ENCODE data around the gene KIF26A.

KIF26A gene

DNA sequence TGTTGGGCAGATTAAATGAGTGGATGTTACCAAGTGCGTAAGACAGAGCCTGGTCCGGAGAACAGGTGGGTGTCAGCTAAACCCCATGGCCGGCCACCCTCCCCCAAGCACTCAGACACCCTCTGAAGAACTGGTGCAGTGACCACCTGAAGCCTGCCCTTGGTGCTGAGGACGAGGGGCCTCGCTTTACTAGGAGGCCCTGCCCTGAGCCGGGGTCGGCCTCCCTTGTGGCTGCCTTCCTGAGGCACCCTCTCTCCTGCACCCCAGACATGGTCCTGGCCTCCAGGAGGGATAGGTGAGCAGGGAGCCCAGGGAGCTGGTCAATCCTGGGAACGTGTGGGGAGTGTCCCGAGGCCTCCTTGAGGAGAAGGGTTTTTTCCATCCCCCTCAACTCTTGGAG, 4.9 kb upstream of the KIF26A start:
- no peak for DNase-seq

DNA sequence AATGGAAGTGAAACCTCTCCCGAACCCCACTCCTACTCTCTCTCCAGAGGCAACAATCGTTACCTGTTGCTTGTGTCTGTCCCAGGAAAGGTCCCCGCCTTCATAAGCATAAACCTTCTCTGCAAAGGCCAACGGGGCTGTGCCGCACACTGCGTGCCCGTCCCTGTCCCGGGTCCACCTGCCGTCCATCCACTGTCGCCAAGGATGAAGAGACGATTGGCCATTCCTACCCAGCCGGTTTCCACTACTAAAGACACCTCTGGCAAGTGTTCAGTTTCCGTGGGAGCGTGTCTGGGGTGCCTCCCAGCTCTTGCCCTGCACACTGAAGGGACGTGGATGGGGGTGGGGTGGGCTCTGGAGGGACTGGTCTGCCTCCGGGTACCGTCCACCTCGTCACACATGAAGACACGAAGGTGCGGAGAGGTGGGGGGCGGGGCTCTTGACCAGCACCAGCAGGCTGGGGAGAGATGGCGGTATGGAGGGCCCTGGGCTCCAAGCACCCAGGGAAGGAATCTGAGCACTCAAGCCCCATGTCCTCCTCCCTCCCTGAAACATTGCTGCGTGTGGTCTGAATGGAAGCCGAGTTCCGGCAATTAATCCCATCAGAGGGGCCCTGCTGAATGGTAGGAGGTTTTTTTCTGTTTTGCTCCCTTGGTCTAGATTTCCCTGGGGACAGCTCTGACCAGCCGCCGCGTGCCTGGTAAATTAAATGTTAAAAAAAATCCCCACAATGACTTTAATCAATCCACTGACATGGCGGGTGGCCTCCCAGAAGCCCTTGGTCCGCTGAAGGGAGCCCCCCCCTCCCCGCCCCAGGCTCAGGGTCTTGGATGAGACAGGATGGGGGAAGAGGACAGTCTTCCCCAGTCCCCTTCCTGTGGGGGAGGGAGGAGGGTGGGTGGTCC, 4.1 kb upstream of the KIF26A start:
- no peak for DNase-seq

DNA sequence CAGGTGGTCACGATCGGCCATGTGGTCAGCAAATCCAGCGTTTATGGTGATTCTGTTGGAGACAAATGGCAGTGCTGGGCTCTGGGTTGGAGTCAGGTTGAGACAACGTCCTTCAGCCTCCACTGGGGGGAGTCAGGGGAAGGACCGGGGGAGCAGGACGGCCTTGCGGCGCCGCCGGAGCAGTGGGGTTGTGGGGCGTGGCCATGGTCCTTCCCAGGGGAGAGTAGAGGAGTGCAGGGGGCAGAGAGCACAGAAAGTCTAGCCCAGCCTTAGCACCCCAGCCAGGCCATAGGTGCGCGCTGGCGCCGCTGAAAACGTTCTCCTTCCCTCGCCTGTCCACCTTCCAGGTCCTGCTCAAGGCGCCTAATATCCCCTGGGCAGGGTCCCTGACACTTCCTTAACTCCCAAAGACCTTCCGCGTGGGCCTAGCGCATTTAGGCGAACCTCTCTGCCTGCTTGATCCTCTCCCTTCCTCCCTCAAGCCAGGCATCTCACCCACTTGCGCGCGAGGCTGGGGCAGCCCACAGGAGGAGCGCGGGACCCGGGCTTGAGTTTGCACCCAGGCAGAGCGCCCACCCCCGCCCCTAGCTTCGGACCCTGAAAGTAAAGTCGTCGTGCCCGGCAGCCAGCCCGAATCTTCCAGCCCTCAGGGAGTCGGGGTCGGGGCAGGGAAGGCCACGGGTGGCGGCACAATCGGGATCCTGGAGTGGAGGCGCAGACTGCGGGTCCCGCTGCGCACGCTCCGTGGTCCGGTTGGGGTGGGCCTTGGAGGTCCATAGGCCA, 3.1 kb upstream of the KIF26A start:
- peak in 1 of 2 experiments; percentile 48 for DNase-seq

DNA sequence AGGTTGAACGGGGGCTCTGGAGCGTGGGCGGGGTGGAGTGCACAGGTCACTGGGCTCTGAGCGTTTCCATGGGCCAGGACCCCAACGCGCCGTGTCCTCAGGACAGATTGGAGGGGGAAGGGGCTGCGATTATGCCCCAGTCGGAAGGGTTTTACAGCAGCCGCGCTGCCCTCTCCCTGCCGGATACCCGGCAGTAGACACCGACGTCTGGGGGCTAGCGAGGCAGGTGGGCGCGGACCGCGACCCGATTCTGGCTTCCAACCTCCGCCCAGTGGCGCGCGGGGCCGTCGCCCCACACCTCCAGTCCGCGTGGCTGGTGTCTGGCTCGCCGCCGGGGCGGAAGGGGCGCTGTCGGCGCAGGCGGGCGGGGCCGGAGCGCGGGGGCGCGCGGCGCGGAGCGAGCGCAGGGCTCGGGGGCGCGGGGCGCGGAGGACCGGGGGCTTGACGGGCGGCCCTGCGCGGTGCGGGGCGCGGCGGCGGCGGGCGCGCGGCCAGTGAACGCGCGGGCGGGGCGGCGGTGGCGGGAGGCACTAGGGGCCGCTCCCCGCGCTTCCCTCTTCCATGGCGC, 2.4 kb upstream of the KIF26A start:
- peak in 1 of 2 experiments; percentile 53 for DNase-seq

DNA sequence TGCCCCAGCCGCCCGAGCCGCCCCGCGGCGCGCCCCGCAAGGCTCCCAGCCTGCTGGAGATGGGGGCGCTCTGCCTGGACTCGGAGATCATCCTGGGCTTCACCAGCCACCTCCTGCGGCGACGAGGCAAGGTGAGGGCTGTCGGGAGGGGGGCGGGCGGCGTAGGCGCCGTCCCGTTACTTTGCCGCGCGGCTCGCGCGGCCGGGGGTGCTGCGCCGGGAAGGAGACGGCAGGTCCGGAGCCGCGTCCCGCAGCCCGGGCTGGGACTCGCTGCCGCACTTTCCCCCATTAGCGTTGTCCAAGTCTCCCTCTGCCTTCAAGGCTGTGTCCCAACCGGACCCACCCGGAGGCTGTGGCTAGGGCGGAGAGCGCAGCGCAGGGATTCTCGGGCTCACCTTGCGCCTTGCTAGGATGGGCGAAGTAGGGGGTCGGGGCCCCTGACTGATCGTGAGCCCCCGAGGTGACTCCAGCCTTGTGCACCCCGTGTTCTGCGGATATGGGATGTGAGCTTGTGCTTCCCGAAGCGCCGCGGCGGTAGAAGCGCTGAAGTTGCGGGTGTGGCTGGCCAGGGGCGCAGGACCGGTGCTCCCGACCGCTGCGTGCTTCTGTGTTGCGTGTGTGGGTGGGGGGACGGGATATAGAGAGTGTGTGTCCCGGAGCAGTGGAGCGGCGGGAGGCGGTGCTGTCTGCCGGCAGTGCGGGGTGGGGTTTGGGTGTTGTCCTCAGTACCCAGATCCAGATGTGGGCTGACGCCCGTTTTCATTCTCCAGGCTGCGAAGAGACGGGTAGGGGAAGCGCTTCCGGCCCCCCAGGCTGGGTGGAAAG, 1.7 kb upstream of the KIF26A start:
- no peak for DNase-seq

DNA sequence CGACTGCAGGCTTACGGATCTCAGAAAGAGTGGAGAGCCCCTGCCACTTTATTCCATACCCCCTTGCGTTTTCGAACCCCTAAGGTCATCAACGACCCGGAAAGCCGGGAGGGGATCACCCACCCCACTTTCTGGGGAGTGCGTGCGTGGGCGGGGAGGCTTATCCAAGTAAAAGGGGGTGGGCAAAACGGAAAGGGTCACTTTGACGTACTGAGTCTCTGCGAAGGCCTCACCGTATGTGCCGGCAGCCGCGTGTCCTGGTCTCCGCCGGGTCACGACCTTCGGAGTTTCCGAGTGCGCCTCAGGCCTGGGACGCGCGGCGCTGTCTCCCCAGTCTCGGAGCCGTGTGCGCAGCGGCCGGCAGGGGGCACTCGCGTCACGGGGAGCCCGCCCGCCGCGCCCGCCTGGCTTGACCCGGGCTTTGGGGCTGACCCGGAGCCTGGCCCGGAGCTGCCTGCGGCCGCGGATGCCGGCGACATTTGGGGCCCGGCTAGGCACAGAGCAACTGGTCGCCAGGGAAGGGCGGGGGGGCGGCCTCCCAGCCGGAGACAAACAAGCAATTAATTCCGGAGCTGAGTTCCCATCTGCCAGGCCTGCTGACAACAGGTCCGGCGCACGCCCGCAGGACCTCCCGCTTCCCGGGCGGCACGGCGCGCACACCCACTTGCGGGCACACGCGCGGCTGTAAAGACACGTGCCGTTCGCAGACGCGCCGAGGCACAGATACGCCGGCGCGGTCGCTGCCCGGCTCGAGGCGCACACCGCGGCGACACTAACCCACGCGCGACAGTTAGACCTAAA, 890 bp upstream of the KIF26A start:
- DNase-seq = peak; percentile 79 to 92

DNA sequence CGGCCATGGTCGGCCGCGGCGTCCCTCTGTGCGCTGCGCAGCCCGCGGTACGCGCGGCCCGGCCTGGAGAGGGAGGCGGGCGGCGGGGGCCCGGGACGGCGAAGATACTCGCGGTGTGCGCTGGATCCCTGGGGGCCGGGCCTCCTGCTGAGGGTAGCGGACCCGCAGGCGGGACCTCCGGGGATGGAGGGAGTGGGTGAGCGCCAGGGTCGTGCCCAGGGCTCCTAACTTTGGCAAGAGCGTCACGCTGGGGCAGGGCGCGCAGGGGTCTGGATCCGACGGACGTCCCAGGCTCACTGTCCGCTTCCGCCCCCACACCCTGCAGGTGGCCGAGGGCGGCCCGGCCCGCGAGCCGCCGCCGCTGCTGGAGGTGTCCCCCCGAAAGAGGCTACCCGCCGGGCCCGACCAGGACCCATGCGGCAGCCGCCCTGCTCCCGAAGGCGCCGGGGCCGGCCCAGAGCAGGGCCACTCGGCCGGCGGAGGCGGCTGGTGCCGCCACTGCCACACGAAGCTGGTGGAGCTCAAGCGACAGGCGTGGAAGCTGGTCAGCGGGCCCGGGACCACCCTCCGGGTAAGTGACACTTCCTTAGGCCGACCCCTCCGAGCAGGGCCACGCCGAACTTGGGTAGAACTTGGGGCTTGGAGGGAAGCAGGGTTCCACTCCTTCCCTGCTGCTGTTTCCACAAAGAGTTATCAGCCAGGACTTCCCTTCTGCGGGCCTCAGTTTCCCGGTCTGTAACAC, 502 bp downstream of the KIF26A start:
- no peak for DNase-seq

DNA sequence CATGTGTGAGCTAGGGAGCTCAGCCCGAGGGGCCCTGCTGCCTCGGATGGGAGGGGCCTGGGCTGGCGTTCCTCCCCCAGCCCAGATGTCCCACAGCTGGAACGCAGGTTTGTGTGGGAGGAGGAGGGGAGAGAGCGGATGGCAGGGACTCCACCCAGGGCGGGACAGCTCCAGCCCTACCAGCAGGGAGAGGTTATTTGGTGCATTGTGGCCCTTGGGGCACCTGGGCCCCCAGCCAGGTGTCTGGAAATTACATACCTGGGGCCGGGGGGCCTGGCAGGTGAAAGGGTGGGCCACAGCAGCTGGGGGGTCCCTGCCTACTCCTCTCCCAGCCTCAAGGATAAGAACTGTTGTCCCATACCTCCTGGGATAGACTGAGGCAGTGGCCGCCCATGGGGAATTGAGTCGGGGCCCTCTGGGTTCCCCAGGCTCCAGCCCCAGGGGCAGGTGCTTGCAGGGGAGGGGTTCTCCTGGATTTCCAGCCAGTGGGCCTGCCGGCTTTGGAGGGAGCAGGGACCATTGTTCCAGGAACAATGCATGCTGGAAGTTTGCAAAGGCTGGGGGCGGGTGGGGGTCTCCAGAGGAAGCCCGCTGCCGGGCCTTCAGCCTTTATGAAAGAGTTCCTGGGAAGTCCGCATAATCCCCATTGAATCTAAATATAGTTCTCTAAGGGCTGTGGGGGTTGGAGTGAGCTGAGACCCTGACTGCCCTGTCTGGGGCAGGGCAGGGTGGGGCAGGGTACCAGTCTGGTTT, 1.2 kb downstream of the KIF26A start:
- no peak for DNase-seq

DNA sequence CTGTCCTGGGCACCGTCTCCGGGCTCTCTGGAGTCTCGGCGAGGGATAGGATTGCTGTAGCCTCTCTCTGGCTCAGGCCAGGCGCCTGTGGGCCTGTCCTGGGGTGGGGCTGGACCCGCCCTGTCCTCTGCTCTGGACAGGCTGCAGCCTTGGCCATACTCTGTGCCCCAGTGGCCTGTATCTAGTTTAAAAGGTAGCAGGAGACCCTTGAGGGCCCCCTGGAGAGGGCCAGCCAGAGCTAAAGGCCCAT, 1.8 kb downstream of the KIF26A start:
- no peak for DNase-seq

DNA sequence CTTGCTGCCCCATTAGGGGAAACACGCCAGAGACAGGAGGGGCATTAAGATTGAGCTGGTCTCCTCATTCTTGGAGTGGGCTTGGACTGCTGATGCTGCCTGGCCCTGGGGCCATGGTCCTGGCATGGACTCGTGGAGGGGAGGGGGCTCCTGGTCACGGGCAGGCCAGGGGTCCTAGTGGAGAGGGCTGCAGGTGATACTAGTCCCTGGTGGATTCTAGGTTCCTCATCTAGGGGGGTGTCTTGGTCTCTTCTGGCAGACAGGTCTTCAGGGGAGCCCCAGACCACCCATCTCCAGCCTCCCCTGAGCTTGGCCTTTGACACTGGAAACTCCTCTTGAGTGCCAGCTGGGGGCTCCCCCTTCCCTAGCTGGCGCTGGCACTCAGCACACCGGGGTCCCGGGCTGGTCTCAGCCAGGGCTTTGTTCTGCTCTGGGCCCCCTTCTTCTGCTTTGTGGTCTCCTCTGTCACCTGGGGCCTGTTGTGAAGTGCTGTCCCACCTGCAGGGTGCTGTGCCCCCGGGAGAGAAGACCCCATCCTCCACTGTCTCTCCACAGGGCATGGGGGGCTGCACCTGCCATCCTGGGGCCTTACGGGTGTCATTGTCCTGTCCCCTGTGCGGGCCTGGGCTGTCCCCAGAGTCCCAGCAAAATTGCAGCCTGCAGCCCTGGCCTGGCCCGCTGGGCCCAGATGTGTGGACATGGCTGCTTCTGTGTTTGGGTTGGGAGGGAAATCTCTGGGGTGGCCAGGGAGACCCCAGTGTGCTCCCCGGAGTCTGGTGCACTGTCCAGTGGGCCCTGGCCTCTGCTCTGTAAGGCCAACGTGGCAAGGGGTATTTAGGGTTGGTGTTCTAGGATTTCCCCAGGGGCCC, 2.3 kb downstream of the KIF26A start:
- DNase-seq = no peak

DNA sequence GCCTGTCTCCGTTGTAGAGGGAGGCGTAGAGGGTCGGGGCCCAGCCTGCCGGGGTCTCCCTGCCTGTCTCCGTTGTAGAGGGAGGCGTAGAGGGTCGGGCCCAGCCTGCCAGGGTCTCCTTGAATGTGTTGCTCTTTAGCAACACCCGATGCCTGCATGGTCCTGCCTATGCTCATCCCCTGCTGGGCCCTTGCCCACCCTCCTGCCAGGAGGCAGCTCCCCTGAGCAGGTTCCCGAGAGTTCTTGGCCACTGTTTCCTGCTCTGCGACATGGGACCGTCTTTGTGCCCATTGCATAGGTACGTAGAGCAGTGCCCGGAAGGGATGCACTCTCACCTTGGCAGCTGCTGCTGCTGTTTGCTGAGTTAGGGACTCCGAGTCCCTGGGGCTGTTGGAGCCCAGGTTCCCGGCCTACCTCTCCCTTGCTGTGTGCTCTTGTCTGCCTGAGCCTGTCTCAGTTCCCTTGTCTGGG, 3.3 kb downstream of the KIF26A start:
- no peak for DNase-seq

DNA sequence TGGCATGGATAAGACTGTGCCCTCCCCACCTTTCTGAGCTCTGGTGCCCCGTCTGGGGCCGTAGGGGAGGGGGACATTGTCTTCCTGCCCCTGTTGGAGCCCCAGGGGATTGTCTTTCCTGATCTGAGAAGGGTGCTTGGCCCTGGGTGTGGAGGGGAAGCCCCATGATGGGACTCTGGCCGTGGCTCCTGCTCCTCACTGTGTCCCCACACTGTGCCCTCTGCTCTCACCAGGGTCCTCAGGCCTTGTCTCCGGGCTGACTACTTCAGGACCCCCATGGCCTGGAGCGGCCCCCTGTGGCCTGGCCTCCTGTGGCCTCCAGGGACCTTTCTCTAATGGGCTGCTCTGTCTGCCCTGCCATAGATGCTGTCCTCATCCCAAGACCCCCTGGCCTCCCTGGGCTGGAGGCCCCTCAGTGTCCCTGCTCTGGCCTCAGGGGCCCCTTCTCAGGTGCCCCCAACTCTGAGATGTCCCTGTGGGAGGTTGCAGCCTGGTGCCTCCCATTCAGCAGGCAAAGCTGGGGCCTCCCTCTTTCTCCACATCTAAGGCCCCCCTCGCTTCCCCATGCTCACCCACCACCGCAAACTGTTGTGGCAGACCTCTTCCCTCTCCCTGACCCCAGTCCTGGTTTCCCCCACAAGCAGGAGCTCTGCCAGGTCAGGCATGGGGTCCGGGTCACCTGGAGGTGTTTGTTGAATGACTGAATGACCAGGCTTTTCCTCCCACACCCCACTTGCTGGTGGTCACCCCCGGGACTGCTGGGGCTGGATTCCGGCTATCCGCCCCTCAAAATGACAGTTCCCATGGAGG, 4.0 kb downstream of the KIF26A start:
- DNase-seq = no peak

DNA sequence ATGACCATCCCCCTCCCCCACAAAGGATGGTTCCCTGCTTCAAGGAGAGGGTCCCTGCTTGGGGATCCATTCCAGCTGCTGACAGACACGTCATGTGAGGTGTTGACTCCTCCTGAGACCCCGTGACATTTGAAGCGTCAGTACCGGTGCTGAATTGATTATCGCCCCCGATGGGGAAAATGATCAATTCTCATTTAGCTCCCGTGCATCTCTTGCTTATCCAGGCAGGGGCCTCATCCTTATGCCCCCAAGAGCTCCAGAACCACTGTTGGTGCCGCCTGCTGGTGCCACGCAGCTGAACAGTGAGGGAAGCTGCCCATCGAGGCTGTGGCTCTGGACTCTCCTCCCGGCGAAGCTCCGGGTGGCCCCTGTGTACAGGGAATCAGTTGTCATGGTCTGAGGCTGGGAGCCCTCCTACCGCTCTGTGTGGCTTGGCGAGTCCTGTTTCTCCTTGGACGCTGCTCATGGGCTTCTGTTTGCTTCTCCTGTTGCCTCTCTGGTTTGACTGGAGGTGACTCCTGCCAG, 4.6 kb downstream of the KIF26A start:
- peak in 1 of 2 experiments; percentile 67 for DNase-seq

DNA sequence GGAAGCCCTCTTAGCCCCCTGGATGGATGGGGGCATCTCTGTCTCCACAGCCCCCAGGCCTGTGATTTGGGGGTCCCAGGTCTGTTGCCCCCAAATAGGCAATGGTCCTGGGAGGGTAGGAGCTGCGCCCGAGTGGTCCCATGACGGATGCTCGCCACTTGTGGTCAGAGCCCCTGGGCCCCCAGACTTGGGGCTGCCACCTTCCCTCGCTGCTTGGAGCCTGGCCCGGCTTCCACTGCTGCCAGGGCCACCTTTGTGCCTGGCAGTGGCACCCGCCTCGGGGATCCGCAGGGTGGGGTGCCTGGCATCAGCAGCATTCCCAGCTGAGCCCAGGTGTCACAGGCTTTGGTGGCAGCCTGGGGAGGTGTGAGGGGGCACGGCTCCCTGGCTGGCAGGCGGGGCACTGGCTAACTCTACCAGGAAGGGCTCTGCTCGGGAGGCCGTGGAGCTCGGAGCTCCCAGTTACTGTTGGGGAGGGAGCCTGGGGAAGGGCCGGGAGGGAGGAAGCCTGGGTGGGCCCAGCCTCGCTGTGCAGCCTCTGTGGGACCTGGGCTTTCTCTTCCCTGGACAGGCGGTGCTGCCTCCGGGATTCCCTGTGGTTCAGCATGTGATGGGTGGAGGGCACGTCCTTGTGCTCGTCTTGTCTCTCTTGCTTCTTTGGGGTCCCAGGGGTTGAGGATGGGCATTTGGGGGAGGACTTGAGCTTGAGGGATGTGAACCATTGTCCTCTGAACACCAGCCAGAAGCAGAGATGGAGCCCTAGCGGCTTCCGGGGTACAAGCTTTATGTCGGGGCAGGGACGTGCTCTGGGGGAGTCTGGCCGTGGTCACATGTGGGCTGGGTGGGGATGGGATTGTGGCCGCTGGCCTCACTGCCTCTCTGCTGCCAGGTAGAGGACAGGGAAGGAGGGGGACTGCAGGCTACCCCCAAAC, 5.4 kb downstream of the KIF26A start:
- no peak for DNase-seq

DNA sequence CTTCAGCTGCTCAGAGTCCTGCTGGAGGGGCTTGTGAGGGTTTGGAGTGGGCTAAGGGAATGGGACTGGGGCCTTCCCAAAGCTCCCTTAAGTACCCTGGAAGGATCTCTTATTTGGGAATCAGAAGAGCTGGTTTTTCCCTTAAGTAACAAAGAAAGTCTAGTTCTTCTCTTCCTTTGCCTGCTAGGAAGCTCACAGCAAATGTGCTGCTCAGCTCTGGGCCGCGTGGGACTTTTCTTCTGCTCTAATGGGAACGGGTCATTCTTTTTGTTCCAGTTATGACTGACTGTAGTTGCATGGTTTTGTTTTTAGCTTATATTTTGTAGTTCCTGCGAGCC, 6.0 kb downstream of the KIF26A start:
- DNase-seq = no peak

DNA sequence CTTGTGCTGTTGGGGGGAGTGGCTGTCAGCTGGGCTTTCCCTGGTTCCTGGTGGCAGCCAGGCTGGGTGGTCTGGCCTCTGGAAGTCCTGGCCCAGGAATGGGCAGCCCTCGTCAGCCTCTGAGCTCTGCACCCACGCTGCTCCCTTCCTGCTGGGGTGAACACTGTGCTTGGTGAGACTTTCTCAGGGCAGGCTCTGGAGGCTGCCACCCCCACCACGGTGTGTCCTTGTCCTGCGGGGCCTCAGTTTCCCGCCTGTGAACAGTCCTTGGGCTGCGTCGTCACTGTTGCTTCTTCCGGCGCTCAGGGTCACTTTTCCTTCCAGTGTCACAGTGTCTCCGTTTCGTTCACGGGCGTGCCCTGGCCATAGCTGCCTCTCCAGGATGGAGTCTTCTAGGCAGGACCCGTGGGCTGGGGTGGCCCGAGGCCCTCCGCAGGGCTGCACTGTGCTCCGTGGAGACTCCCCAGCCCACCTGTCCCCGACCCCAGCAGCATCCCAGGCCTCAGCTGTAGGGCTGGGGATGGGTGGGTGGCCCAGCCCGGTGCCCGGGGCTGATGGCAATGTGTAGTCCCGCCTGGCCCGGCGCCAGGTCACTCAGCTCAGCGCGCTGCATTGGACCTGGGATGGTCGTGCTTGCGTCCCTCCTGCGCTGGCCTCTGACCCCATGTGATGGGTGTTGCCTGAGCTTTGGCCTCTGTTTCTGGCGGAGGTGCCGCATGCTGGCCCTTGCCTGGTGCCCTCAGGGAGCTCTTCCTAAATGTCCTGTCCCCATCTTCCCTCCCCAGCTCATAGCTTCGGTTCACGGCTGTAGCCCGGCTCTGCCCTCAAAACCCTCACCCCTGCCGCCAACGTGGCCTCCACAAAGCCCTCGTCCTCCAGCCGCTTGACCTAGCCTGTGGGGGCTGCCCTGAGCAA, 6.8 kb downstream of the KIF26A start:
- DNase-seq = no peak

All from NCI-H446 (cell line).